Mesenchymal stem cell (in vitro differentiated cells and primary cell): Measurements from ENCODE around the gene PSEN2.

Source experiments
- DNase-seq: peaks from one replicate; pipeline ENCODE4 v3.0.0-alpha.2; 2013
- H2AFZ ChIP-seq: one replicate; pipeline ENCODE4 v1.6.1; 2013; ENCODE audit warnings: low read depth, mild to moderate bottlenecking, control low read depth, inconsistent platforms, low read length, moderate library complexity
- H2AK5ac ChIP-seq: 2 replicates; pipeline ENCODE4 v1.6.1; 2013; ENCODE audit warnings: low read length, moderate library complexity, mild to moderate bottlenecking, inconsistent platforms; ENCODE audit not compliant: severe bottlenecking
- H2BK120ac ChIP-seq: one replicate; pipeline ENCODE4 v1.6.1; 2013; ENCODE audit warnings: low read depth, mild to moderate bottlenecking, inconsistent platforms, low read length, moderate library complexity
- H2BK12ac ChIP-seq, 2 experiments: one replicate each; pipeline ENCODE4 v1.6.1; 2013; ENCODE audit warnings: inconsistent platforms in 2 of 2, low read length in 2 of 2, mild to moderate bottlenecking in 2 of 2, moderate library complexity in 2 of 2, control low read depth in 1 of 2
- H2BK15ac ChIP-seq: one replicate; pipeline ENCODE4 v1.6.1; 2013; ENCODE audit warnings: mild to moderate bottlenecking, low read depth, inconsistent platforms; ENCODE audit not compliant: poor library complexity, severe bottlenecking
- H2BK5ac ChIP-seq: 2 replicates; pipeline ENCODE4 v1.6.1; 2013; ENCODE audit warnings: low read depth, mild to moderate bottlenecking, low read length, control low read depth, inconsistent platforms; ENCODE audit not compliant: poor library complexity, severe bottlenecking
- H3K14ac ChIP-seq, 2 experiments: one replicate each; pipeline ENCODE4 v1.6.1; 2013; ENCODE audit warnings: inconsistent platforms in 2 of 2, low read length in 2 of 2, control low read depth in 1 of 2, mild to moderate bottlenecking in 1 of 2, moderate library complexity in 1 of 2
- H3K18ac ChIP-seq, 2 experiments: one replicate each; pipeline ENCODE4 v1.6.1; 2013; ENCODE audit warnings: inconsistent platforms in 2 of 2, low read length in 2 of 2, control low read depth in 1 of 2, low read depth in 1 of 2, mild to moderate bottlenecking in 1 of 2
- H3K23ac ChIP-seq, 2 experiments: one replicate each; pipeline ENCODE4 v1.6.1; 2013; ENCODE audit warnings: inconsistent platforms in 2 of 2, low read length in 2 of 2, mild to moderate bottlenecking in 2 of 2, moderate library complexity in 2 of 2, control low read depth in 1 of 2
- H3K27ac ChIP-seq: 2 replicates; pipeline ENCODE4 v1.5.1; 2013; ENCODE audit warnings: mild to moderate bottlenecking, moderate library complexity, low read length, control low read depth, inconsistent platforms; ENCODE audit not compliant: poor library complexity, severe bottlenecking
- H3K27me3 ChIP-seq, 2 experiments: 2 replicates each; pipeline versions ENCODE4 v1.6.1 to v1.7.0; 2013; ENCODE audit warnings: low read length in 2 of 2, mild to moderate bottlenecking in 2 of 2, moderate library complexity in 2 of 2, control low read depth in 1 of 2, inconsistent platforms in 1 of 2; ENCODE audit not compliant: control insufficient read depth in 1 of 2, insufficient read depth in 1 of 2
- H3K36me3 ChIP-seq, 2 experiments: 2 replicates each; pipeline versions ENCODE4 v1.6.1 to v1.7.0; 2013; ENCODE audit warnings: low read length in 2 of 2, control low read depth in 1 of 2, inconsistent platforms in 1 of 2, low read depth in 1 of 2, mild to moderate bottlenecking in 1 of 2; ENCODE audit not compliant: insufficient read depth in 2 of 2, control insufficient read depth in 1 of 2
- H3K4ac ChIP-seq, 2 experiments: one replicate each; pipeline ENCODE4 v1.6.1; 2013; ENCODE audit warnings: inconsistent platforms in 2 of 2, low read length in 2 of 2, mild to moderate bottlenecking in 2 of 2, moderate library complexity in 2 of 2, control low read depth in 1 of 2, low read depth in 1 of 2
- H3K4me1 ChIP-seq: 2 replicates; pipeline ENCODE4 v1.6.1; 2013; ENCODE audit warnings: low read depth, low read length, control low read depth; ENCODE audit not compliant: control insufficient read depth, insufficient read depth
- H3K4me2 ChIP-seq: 2 replicates; pipeline ENCODE4 v1.6.1; 2013; ENCODE audit warnings: low read length, mild to moderate bottlenecking, inconsistent platforms; ENCODE audit not compliant: poor library complexity, severe bottlenecking
- H3K4me3 ChIP-seq, 2 experiments: 2 replicates each; pipeline versions ENCODE4 v1.5.1 to v1.7.0; 2013; ENCODE audit warnings: low read length in 2 of 2, mild to moderate bottlenecking in 2 of 2, control low read depth in 1 of 2, low read depth in 1 of 2; ENCODE audit not compliant: insufficient read depth in 1 of 2
- H3K79me1 ChIP-seq: replicated peaks from 2 replicates; pipeline ENCODE4 v1.6.1; 2013; ENCODE audit warnings: mild to moderate bottlenecking, control low read depth, low read length, inconsistent platforms; ENCODE audit not compliant: poor library complexity, severe bottlenecking
- H3K9ac ChIP-seq: 2 replicates; pipeline ENCODE4 v1.7.0; 2013; ENCODE audit warnings: mild to moderate bottlenecking, low read length, moderate library complexity
- H3K9me3 ChIP-seq: 2 replicates; pipeline ENCODE4 v1.7.0; 2013; ENCODE audit warnings: mild to moderate bottlenecking, low read length; ENCODE audit not compliant: control insufficient read depth
- H4K8ac ChIP-seq: one replicate; pipeline ENCODE4 v1.6.1; 2013; ENCODE audit warnings: inconsistent platforms, mild to moderate bottlenecking, low read length, moderate library complexity
- H4K91ac ChIP-seq: one replicate; pipeline ENCODE4 v1.6.1; 2013; ENCODE audit warnings: mild to moderate bottlenecking, low read length, inconsistent platforms
- WGBS: methylation state at CpG from one replicate; pipeline ENCODE4 v1.1.7; 2013; ENCODE audit warnings: mixed read lengths; 5-methylcytosine and 5-hydroxymethylcytosine counted together

PSEN2 gene

DNA sequence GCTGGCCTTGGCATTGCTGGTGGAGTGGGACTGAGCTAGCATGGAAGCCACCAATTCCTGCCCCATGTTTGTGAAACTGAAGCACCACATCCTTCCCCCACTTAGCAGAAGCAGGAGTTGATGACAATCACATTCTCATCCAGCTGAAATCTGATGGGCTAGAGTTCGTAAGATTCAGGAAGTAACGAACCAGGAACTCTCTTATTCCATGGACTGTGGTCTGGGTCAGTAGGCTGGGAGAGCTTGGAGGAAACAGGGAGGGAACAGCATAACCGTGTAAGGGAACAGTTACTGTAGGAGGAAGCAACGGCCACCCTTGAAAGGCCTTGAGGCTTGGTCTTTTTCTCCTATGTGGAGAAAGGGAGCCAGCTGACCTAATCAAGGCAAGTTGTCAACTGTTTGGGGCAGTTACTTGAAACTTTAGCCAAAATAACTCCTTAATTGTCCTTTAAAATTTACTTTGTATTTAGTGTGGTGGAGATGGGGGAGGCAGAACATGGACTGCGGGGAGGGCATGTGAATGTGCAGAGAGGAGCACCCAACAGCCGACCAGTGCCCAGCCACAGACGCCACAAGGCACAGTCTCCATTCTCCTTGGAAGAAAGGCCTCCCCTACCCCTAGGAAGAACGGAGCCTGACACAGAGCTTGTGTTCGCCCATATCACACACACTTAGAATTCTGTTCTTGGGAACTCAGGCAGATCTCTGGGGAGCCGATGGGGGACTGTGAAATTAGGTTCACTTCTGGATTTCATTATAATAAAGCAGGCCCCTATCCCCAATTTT is 67.7 kb downstream of the PSEN2 start:
- Histone ChIP-seq H3K23ac (no peak overlapping the region), H3K79me1 (peaks cover 16% of the 10 kb centered on the region), H2BK12ac (peak overlapping the region in 1 of 2 experiments; percentile 59), H2BK120ac (no peak overlapping the region), H3K9me3 (peaks cover 8% of the 10 kb centered on the region), H3K14ac (no peak overlapping the region), H4K8ac (no peak overlapping the region), H3K4me1 (peaks cover 7% of the 10 kb centered on the region), H4K91ac (no peak overlapping the region), H2BK15ac (no peak overlapping the region), H2AK5ac (peak overlapping the region; percentile 54), H3K9ac (peak overlapping the region; percentile 96), H3K27me3 (no peaks in the 10 kb centered on the region), H3K4me3 (peak overlapping the region in 1 of 2 experiments; percentile 87), H2BK5ac (no peak overlapping the region), H2AFZ (peak overlapping the region; percentile 3), H3K18ac (peak overlapping the region in 1 of 2 experiments; percentile 46), H3K4me2 (no peak overlapping the region), H3K4ac (peak overlapping the region in 1 of 2 experiments; percentile 24), H3K36me3 (no peaks in the 10 kb centered on the region), H3K27ac (no peak overlapping the region)
- 97% methylated on average over 10 of the region's 10 CpGs for WGBS
- no peak for DNase-seq

DNA sequence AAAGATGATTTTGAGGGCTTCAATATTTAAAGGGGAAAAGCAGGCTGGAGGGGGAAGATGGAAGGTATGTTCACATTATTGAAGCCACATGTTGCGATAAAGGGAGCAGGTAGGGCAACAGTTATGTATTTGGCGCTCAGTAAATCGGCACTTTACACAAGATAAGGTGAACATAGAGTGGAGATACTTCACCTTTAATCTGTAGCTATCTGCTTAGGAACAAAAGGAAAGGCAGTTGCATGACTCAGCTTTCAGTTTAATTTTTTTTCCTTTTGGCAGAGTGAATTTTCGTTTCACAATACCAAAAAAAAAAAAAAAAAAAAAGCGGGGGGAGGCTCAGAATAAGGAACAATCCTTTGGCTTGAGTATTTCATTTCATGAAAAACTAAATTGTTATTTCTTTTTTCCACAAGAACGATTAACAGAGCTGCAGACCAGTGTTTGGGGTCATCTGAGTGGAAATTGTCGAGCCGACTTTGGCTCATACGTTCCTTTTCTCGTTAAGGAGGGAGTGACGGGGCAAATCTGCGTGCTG is 68.6 kb downstream of the PSEN2 start:
- Histone ChIP-seq H2BK15ac (no peak overlapping the region), H2BK12ac (peak overlapping the region in 1 of 2 experiments; percentile 67), H3K9ac (peak overlapping the region; percentile 96), H3K18ac (peak overlapping the region; percentile 21 to 96), H3K27me3 (no peaks in the 10 kb centered on the region), H3K23ac (no peak overlapping the region), H3K4me1 (peaks cover 7% of the 10 kb centered on the region), H2AFZ (peak overlapping the region; percentile 10), H3K27ac (peak overlapping the region; percentile 82), H3K9me3 (peaks cover 8% of the 10 kb centered on the region), H3K4me3 (peak overlapping the region; percentile 71 to 87), H2AK5ac (no peak overlapping the region), H3K4me2 (peak overlapping the region; percentile 92), H3K4ac (peak overlapping the region; percentile 69 to 94), H4K8ac (peak overlapping the region; percentile 93), H3K79me1 (peaks cover 20% of the 10 kb centered on the region), H2BK120ac (peak overlapping the region; percentile 82), H3K14ac (peak overlapping the region in 1 of 2 experiments; percentile 55), H2BK5ac (peak overlapping the region; percentile 9), H3K36me3 (no peaks in the 10 kb centered on the region), H4K91ac (peak overlapping the region; percentile 48)
- 25% methylated on average over 10 of the region's 12 CpGs for WGBS
- peak; percentile 70 for DNase-seq

DNA sequence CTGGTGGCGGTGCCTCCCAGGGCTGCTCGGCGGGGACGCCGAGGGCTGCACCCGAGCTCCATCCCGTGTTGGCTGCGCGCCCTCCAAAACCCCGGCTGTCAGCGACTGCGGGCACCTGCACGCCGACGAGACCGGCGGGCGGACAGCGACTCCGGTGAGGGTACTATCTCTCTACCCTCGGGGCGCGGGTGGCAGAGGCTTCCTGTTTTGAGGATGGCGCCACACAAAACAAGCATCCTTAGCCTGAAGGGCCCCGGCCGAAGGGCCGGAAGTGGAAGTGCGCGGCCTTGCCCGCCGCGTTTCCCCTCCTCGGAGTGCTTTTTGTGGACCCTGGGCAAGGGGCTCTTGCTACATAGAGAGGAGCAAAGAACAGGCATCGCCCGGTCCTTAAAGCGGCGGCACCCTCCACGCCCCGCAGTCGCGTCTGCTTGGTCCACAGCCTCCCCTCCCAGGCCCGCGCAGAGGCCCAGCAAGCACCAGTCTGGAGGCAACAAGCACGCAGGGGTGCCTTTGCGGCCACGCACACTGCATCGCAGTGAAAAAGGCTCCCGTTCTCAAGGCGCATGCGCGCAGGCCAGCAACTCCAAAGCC is 69.1 kb downstream of the PSEN2 start:
- Histone ChIP-seq H2BK15ac (no peak overlapping the region), H2BK12ac (no peak overlapping the region), H3K14ac (peak overlapping the region in 1 of 2 experiments; percentile 55), H3K27me3 (no peaks in the 10 kb centered on the region), H3K9me3 (peaks cover 8% of the 10 kb centered on the region), H3K4me3 (peak overlapping the region; percentile 71 to 87), H2BK5ac (peak overlapping the region; percentile 9), H4K8ac (peak overlapping the region; percentile 93), H3K27ac (peak overlapping the region; percentile 82), H3K4me2 (peak overlapping the region; percentile 92), H2AFZ (peak overlapping the region; percentile 10), H3K4ac (peak overlapping the region; percentile 69 to 94), H2BK120ac (peak overlapping the region; percentile 82), H3K36me3 (no peaks in the 10 kb centered on the region), H3K4me1 (peaks cover 8% of the 10 kb centered on the region), H3K18ac (peak overlapping the region; percentile 21 to 96), H3K9ac (peak overlapping the region; percentile 96), H3K79me1 (peaks cover 22% of the 10 kb centered on the region), H4K91ac (peak overlapping the region; percentile 95), H2AK5ac (no peak overlapping the region), H3K23ac (no peak overlapping the region)
- no peak for DNase-seq
- WGBS, result under 1% methylated on average over 51 of the region's 51 CpGs
